Right hindlimb (tissue), 1 donor: ENCODE measurements around the gene NUCB1.
"Not testable (repeated sequence)": the region's sequence is repeated elsewhere in the genome, so short reads cannot be mapped to it uniquely, and the experiment has no call there.

Experiments used
- DNase-seq: peaks from one replicate; pipeline ENCODE4 v3.0.0-alpha.2; 2018

The NUCB1 gene

DNA sequence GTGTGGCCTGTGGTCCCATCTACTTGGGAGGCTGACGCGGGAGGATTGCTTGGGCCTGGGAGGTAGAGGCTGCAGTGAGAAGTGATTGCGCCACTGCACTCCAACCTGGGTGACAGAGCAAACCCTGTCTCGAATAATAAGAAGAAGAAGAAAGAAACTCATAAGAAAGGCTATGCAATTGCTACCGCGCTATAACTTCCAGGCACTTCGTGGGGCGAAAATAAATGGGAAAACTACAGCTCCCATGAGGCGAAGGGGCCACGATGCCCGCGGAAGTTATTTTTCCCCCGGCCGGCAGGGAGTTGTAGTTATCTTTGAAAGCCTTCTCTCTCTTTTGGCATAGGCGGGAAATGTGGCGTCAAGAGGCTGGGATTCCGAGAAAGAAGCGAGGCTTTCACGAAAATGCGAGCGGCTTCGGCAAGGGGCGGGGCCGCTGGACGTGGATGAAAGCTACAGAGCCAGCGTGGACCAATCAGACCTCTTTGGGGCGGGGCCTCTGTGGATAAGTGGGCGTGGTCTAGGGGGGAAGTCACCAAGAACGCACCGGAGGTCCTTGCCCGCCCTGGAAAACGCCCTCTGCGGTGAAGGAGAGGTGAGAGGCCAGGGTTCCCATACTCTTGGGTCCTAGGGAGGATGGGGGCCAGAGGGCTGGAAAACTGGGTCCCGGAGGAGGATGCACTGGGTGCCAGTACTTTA, at the start of gene NUCB1:
TSS of gene NUCB1 (plus strand) at position 532 of the 696 bp plus-strand sequence. CDS start 485 bp downstream, outside the sequence.
- peak; percentile 100 for DNase-seq

DNA sequence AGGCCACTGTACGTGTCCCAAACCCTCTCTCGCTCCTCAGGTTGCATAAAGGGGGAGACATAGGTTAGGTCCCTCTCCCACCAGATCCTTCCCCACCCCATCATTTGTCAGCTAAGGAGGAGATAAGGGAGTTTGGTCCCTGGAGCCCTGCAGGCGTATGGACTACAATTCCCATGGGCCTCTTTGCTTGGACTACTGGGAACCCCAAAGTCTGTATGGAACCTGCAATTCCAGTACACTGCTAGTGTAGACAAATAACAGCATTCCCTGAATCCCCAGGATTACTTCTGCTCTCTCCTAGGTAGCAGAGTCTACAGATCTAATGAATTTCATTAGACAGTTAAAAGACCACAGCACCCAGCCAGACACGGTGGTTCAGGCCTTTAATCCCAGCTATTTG, 47.8 kb upstream of the NUCB1 start:
- no peak for DNase-seq

DNA sequence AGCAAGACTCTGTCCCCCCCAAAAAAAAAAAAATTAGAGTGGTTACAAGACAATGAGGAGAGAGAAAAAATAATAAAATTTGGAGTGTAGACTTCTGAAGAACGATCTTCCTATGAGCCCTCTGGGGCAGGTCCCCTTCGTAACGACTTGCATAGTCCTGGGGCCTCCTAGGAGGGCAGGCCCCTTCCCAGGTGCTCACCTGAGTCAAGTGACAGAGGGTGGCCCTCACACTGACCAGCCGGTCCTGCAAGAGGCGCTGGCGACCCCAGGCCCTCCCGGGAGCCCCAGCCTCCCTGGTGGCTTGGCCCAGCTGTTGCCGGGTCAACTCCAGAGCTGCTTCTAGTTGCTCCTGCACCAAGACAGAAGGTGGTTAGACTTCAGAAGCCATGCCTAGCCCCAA, 46.6 kb upstream of the NUCB1 start:
- no peak for DNase-seq

DNA sequence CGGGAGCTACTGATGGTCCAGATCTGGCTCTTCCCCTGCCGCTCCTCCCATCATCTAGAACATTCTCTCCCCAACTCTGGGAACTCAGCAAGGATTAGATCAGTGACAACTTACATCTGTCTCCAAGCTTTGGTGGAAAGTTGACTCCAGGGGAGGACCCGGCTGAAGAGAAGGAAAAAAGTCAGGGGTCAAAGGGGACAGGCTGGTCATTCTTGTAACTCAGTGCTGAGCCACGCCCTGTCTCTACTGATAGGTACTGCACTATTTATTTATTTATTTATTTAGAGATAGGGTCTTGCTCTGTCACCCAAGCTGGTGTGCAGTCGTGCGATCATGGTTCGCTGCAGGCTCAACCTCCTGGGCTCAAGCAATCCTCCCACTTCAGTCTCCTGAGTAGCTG, 46.0 kb upstream of the NUCB1 start:
- no peak for DNase-seq

DNA sequence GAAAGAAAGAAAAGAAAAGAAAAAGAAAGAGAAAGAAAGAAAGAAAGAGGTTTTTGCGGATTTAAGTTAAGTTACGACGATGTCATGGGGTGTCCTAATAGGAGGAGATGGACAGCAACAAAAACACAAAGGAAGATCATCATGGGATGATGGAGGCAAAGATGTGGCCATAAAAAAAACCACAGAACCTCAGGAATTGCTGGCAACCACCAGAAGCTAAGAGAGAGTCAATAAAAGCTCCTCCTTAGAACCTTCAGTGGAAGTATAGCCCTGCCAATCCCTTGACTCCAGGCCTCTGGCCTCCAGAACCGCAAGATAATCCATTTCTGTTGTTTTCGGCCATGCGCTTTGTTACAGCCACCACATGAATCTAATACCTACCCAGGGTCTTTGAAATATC, 43.2 kb upstream of the NUCB1 start:
- no peak for DNase-seq

DNA sequence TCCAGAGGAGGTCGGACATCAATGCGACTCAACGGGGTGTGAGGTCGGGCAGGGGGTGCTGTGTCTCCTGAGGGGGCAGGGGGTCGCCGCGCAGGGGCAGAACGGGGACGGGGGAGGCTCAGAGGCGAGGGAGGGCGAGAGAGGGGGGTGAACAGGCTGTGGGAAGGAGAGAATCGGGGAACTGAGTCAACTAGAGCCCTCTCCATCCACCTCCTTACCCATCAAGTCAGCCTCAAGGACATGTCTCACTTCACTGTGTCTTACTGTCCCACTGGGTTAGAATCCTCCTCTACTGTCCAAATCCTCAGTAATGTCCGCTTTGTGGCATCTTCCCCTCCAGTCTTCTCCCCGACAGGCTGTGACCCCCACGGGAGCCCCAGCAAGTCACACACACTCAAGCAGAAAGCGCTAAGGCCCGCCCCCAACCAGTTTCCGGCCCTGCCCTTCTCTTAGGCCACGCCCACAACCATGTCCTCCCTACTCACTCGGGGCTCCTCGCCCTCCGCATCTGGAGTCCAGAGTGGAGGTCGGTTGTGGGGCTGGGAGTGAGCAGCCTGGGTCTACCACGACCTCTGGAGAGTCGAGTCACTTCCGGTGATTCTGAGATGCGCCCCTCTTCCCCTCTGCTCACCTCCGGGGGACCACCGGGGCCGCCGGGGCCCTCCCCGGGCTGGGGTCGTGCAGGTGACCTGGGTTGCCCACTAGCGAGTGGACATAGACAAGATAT, 41.0 kb upstream of the NUCB1 start:
- no peak for DNase-seq

DNA sequence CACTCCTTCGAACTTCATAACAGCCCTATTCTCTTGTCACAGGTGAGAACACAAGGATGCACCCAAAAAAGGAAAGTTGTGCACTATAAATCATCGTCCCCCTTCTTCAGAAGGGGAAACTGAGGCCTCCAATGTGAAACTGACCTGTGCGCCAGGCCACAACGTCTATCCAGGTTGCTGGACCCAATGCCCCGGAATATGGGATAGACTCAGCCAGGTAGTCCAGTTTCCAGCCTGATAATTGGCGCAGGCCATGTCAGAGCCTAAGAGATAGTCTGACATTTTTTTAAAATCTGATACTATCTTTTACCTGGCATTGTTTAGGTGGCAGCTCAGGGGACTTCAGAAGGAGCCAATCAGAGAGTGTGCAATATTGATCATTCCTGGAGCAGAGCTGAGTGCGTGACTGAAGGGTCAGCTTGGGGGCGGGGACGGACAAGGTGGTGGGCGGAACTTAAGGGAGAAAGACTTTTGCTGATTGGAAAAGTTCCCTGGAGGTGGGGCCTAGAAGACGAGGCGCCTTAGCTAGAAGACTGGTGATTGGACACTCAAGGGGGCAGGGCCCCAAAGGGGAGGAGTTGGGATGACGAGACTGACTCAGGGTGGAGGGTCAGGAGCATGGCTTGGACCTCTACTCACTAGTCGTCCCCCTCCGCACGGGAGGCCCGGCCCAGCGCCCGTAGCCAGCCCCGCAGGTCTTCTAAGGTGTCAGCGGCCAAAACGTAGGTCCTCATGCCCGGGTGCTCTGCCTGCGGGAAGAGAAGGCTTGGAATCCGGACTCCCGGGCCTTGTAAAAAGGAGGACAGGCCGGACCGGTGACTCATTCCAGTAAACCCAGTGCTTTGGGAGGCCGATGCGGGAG, 40.2 kb upstream of the NUCB1 start:
- peak; percentile 29 for DNase-seq

DNA sequence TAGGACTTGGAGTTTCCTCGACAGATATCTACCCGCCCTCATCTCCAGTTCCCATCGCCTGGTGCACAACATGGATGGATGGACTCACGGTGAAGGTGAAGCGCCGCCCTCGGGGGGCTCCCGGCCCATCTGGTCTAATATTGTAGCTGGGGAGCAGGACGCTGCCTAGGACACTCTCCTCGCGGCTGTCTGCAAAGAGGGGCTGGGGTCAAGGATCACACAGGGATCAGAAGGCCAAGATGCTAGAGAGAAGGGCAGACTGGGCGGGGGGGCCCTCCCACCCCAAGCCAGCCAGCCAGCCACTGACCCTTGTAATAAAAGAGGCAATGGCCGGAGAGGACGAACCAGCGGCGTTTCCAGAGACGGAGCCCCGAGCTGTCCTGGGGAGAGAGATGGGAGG, 38.8 kb upstream of the NUCB1 start:
- DNase-seq, result no peak

DNA sequence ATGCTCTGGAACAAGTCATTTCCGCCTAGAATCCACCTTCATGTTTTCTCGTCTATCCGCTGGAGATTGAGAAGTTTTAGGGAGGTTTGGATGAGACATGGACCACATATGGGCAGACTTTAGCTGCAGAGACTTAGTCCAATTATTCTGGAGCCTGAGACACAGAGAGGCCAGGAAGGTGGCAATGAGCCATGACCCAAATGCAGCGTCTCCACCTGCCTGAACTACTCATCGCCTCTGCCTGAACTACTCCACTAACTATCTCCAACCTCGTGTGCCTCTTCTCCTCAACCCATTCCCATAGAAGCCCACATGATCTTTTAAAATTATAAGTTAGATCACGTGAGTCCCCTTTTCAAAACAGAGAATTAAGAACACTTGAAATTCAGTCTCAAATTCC, 37.3 kb upstream of the NUCB1 start:
- no peak for DNase-seq

DNA sequence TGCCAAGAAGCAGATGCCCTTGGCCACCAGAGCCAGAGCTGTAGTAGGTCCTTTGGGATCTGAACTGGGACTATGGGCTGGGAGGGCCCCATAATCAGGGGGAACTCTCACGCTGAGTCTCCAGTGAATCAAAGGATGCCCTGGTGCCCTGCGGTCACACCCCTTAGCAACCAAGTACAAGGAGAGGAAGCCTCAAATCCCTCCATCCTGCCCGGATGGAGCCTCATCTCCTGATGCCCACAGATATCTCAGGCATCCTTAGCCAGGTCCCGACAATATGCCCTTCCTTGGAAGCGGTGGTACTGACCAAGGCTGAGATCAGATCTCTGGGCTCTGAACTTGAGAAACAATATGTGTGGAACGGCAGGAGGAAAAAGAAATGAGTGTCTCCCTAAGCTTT, 33.4 kb upstream of the NUCB1 start:
- DNase-seq, result no peak

DNA sequence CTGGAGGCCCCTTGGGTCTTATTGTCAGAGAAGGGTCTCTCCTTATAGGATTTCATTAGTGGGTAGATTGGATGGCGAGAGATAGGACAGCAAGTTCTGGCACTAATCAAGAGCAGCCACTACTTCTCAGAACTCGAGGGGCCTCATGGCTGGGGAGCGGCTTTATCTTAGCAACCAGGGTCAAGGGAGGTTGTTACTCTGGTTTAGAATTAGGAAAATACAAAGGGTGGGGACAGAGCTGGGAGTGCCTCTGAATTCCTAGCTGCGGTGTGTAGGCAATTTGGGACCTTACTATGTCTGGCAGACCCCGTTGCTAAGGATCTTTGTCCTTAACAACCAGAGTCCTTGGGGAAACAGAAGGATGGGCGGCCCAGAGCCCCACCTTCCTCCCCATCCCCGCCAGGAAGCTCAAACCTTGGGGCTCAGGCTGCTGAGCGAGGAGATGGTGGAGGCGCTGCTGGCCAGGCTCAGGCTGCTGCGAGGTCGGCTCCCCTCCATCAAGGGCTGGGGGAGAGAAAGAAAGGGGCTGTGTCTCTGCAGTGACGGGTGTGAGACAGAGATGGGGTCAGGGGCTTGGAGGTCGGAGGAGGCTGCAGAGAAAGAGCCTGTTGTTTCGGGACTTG, 32.9 kb upstream of the NUCB1 start:
- DNase-seq, result peak; percentile 77

DNA sequence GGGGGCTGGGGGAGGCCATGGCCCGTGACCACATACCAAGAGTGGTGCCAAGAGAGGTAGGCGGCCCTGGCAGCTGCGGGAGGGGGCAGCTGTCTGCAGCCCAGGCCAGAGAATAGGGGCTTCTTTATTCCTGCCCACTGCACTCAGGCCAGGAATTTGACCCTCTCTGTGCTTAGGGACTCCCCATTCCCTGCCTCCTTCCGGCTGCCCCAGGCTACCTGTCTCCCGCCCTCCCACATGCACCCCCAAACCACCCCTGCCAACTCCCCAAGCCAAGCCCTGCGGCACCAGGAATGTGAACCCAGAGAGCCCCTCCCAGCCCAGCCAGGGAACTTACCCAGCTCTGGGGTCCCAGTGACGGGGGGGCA, 32.4 kb upstream of the NUCB1 start:
- DNase-seq, result peak; percentile 59

DNA sequence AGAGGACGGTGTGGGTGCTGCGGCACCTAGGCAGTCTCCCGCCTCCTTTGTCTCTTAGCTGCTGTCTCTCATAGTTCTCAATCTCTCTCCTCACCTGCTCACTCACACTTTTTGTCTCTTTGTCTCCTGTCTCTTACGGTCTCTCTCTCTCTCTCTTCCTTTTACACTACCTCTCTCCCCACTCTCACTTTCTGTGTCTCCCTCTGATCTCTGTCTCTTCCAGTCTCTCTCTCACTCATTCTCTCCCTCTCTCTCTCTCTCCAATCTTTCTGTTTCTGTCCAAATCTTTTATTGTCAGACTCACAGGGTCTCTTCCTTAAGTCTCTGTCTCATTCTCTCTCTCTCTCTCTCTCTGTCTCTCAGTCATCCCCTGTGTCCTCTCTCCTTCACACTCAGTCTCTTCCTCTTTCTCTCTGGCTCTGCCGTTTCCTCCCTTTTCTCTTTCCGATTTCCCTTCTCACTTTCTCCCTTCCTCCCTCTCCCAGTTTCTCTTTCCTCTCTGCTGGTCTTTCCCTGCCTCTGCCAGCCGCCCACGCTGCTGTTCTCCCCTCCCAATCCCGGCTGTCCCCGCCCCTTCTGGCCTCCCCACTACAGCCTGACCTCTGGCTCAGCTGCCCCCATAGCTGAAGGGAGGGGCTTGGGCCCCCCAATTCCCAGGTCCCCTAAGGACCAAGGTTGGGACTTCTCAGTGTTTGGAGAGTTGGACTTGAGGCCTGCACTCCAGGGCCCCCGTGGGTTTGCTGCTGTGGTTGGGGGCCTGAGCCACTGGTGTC, 31.8 kb upstream of the NUCB1 start, which contains the start of gene PLEKHA4:
TSS of gene PLEKHA4 (minus strand) at position 504 of the 773 bp plus-strand sequence. CDS start 997 bp downstream, outside the sequence.
- peak; percentile 91 for DNase-seq

DNA sequence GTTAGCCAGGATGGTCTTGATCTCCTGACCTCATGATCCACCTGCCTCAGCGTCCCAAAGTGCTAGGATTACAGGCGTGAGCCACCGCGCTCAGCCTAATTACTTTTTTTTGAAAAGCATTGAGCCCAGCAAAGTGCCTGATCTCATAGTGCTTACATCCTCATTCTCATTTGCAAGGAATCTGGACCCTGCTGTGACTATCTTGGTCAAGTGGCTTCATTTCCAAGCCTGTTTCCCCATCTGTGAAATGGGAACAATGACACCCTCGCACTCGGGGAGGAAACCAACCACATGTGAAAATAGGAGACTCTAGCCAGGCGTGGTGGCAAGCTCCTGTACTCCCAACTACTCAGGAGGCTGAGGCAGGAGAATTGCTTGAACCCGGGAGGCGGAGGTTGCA, 30.1 kb upstream of the NUCB1 start:
- DNase-seq, result no peak

DNA sequence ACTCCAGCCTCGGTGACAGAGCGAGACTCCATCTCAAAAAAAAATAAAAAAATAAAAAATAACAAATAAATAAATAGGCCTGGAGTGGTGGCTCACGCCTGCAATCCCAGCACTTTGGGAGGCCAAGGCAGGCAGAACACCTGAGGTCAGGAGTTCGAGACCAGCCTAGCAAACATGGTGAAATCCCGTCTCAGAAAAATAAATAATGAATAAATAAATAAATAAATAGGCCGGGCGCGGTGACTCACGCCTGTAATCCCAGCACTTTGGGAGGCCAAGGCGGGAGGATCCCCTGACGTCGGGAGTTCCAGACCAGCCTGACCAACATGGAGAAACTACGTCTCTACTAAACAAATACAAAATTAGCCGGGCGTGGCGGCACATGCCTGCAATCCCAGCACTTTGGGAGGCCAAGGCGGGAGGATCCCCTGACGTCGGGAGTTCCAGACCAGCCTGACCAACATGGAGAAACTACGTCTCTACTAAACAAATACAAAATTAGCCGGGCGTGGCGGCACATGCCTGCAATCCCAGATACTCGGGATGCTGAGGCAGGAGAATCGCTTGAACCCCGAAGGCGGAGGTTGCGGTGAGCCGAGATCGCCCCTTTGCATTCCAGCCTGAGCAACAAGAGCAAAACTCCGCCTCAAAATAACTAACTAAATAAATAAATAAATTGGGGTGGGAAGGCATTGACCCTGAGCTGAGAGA, 28.5 kb upstream of the NUCB1 start:
- not testable (repeated sequence) for DNase-seq

DNA sequence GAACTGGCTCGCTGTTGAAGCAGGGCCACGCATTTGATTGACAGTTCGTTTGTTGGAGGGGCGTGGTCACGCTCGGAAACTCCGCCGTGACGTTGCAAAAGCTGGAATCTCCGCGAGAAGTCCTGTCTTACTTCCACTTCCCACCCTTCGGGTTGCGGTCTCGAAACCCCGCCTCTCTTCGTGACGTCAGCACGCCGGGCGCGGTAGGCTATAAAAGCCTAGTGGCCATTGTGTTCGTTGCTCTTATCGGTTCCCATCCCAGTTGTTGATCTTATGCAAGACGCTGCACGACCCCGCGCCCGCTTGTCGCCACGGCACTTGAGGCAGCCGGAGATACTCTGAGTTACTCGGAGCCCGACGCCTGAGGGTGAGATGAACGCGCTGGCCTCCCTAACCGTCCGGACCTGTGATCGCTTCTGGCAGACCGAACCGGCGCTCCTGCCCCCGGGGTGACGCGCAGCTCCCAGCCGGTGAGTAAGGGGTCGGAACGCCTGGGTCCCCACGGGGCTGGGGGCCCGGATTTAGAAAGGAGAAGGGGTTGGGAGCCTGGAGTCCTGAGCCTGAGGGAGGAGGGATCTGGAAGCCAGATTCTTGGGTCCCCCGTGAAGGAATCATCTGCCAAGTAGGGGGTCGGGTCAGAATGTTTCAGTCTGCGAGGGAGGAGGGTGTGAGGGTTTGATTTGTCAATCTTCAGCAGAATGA, 27.8 kb upstream of the NUCB1 start, which contains the start of gene PPP1R15A:
TSS of gene PPP1R15A (plus strand) at position 240 of the 702 bp plus-strand sequence. CDS start 813 bp downstream, outside the sequence.
- DNase-seq, result peak; percentile 99

DNA sequence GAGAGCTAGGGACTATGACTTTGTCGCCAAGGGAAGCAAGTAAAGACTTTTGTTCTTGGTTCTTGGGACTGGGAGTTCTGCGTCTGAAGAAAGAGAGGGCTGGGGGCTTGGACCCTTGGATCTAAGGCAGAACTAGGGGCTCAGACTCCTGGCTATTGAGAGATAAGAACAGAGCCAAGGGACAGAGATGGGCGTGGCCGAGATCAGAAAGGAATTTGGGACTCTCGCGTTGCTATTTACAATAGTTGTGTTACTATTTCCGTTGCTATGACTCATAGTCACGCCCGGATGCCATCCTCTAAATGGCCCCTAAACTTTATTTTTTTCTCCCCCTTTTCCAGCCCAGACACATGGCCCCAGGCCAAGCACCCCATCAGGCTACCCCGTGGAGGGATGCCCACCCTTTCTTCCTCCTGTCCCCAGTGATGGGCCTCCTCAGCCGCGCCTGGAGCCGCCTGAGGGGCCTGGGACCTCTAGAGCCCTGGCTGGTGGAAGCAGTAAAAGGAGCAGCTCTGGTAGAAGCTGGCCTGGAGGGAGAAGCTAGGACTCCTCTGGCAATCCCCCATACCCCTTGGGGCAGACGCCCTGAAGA, 27.1 kb upstream of the NUCB1 start:
- DNase-seq, result peak; percentile 87

DNA sequence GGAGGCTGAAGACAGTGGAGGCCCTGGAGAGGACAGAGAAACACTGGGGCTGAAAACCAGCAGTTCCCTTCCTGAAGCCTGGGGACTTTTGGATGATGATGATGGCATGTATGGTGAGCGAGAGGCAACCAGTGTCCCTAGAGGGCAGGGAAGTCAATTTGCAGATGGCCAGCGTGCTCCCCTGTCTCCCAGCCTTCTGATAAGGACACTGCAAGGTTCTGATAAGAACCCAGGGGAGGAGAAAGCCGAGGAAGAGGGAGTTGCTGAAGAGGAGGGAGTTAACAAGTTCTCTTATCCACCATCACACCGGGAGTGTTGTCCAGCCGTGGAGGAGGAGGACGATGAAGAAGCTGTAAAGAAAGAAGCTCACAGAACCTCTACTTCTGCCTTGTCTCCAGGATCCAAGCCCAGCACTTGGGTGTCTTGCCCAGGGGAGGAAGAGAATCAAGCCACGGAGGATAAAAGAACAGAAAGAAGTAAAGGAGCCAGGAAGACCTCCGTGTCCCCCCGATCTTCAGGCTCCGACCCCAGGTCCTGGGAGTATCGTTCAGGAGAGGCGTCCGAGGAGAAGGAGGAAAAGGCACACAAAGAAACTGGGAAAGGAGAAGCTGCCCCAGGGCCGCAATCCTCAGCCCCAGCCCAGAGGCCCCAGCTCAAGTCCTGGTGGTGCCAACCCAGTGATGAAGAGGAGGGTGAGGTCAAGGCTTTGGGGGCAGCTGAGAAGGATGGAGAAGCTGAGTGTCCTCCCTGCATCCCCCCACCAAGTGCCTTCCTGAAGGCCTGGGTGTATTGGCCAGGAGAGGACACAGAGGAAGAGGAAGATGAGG, 26.4 kb upstream of the NUCB1 start:
- no peak for DNase-seq
